IMR-90 (cell line): Measurements from ENCODE around the gene MTUS2. TPM values are rescaled to one million over a fixed set of nuclear protein-coding genes. Genes with fewer than 3 reads are reported as not detected.

ENCODE experiments used
- ATAC-seq: fragments of 200-7000 bp; cut with Tn5 transposase; 2 replicates; pipeline ENCODE4 v1.9.1; 2020; ENCODE audit warnings: low read depth, mild to moderate bottlenecking, moderate library complexity
- BruUV-seq: library from RNA; stranded (reverse); fragments of 400-500 nt; replicated peaks from 2 replicates; lab custom pipeline; 2021; lab: Mats Ljungman, UMichigan
- CTCF ChIA-PET: fragments of 300-600 bp; formaldehyde crosslinking; extraction: SDS; loops from one replicate; lab custom pipeline; 2021; ENCODE audit warnings: antibody characterized with exemption; lab: Yijun Ruan, JAX
- POLR2A ChIA-PET: fragments of 300-600 bp; sonication (Branson Sonifier 250); formaldehyde crosslinking; loops from one replicate; lab custom pipeline; 2022; ENCODE audit warnings: antibody characterized with exemption; ENCODE audit not compliant: unreplicated experiment; lab: Charles Lee
- DNase-seq: peaks from one replicate; pipeline ENCODE4 v3.0.0; 2013
- H2AFZ ChIP-seq: replicated peaks from 2 replicates; pipeline ENCODE3; 2013; ENCODE audit warnings: low read length, mild to moderate bottlenecking; ENCODE audit not compliant: poor library complexity
- H2AK5ac ChIP-seq: 2 replicates; pipeline ENCODE4 v1.6.1; 2013; ENCODE audit warnings: low read depth, low read length, inconsistent platforms
- H2AK9ac ChIP-seq: replicated peaks from 2 replicates; pipeline ENCODE3; 2013; ENCODE audit warnings: mild to moderate bottlenecking, low read depth, low read length, moderate library complexity; ENCODE audit not compliant: poor library complexity
- H2BK120ac ChIP-seq: 2 replicates; pipeline ENCODE4 v1.6.1; 2013; ENCODE audit warnings: low read depth, low read length, inconsistent platforms
- H2BK15ac ChIP-seq: 3 replicates; pipeline ENCODE4 v1.6.1; 2013; ENCODE audit warnings: low read depth, low read length, inconsistent platforms
- H2BK20ac ChIP-seq: 2 replicates; pipeline ENCODE4 v1.6.1; 2013; ENCODE audit warnings: low read depth, mild to moderate bottlenecking, inconsistent platforms, low read length, moderate library complexity
- H2BK5ac ChIP-seq: 2 replicates; pipeline ENCODE4 v1.6.1; 2013; ENCODE audit warnings: mild to moderate bottlenecking, low read depth, low read length, inconsistent platforms; ENCODE audit not compliant: poor library complexity, severe bottlenecking
- H3K14ac ChIP-seq: replicated peaks from 2 replicates; pipeline ENCODE4 v1.6.1; 2013; ENCODE audit warnings: low read depth, low read length, inconsistent platforms
- H3K18ac ChIP-seq: 2 replicates; pipeline ENCODE4 v1.6.1; 2013; ENCODE audit warnings: low read depth, low read length, control low read depth
- H3K23ac ChIP-seq: 2 replicates; pipeline ENCODE4 v1.6.1; 2013; ENCODE audit warnings: low read depth, low read length, inconsistent platforms
- H3K27ac ChIP-seq: 2 replicates; pipeline ENCODE4 v1.5.1; 2013; ENCODE audit warnings: mild to moderate bottlenecking, control low read depth, low read length; ENCODE audit not compliant: insufficient read depth
- H3K27me3 ChIP-seq: 2 replicates; pipeline ENCODE4 v1.6.1; 2013; ENCODE audit warnings: low read length; ENCODE audit not compliant: control insufficient read depth, insufficient read depth
- H3K36me3 ChIP-seq: 2 replicates; pipeline ENCODE4 v1.6.1; 2013; ENCODE audit warnings: low read length, mixed read lengths; ENCODE audit not compliant: control insufficient read depth, insufficient read depth
- H3K4ac ChIP-seq: 2 replicates; pipeline ENCODE4 v1.6.1; 2013; ENCODE audit warnings: low read depth, low read length, inconsistent platforms
- H3K4me1 ChIP-seq: 2 replicates; pipeline ENCODE4 v1.6.1; 2013; ENCODE audit warnings: low read length, mixed read lengths; ENCODE audit not compliant: control insufficient read depth, insufficient read depth
- H3K4me2 ChIP-seq: 2 replicates; pipeline ENCODE4 v1.6.1; 2013; ENCODE audit warnings: low read depth, mild to moderate bottlenecking, control low read depth, low read length, moderate library complexity
- H3K4me3 ChIP-seq: 2 replicates; pipeline ENCODE4 v1.5.1; 2013; ENCODE audit warnings: low read depth, mild to moderate bottlenecking, control low read depth, low read length, moderate library complexity; ENCODE audit not compliant: insufficient read depth
- H3K56ac ChIP-seq: 2 replicates; pipeline ENCODE4 v1.6.1; 2013; ENCODE audit warnings: low read length, inconsistent platforms; ENCODE audit not compliant: insufficient read depth; ENCODE audit errors: extremely low read depth
- H3K79me1 ChIP-seq, 2 experiments: 2 replicates each; pipeline ENCODE4 v1.6.1; 2013; ENCODE audit warnings: low read length in 2 of 2, inconsistent platforms in 1 of 2, low read depth in 1 of 2
- H3K9ac ChIP-seq: 2 replicates; pipeline ENCODE4 v1.6.1; 2013; ENCODE audit warnings: low read depth, low read length, control low read depth
- H3K9me1 ChIP-seq: 2 replicates; pipeline ENCODE4 v1.6.1; 2013; ENCODE audit warnings: low read length, inconsistent platforms; ENCODE audit not compliant: insufficient read depth
- H3K9me3 ChIP-seq: 2 replicates; pipeline ENCODE4 v1.6.1; 2013; ENCODE audit warnings: low read length; ENCODE audit not compliant: control insufficient read depth, insufficient read depth
- H4K20me1 ChIP-seq: 2 replicates; pipeline ENCODE4 v1.6.1; 2013; ENCODE audit warnings: low read length, inconsistent platforms; ENCODE audit not compliant: insufficient read depth
- H4K5ac ChIP-seq: 2 replicates; pipeline ENCODE4 v1.6.1; 2013; ENCODE audit warnings: mild to moderate bottlenecking, low read depth, low read length, control low read depth
- H4K8ac ChIP-seq, 2 experiments: 2 replicates each; pipeline ENCODE4 v1.6.1; 2013; ENCODE audit warnings: low read depth in 2 of 2, low read length in 2 of 2, control low read depth in 1 of 2, inconsistent platforms in 1 of 2
- H4K91ac ChIP-seq: 2 replicates; pipeline ENCODE4 v1.6.1; 2013; ENCODE audit warnings: low read depth, low read length, inconsistent platforms; ENCODE audit not compliant: insufficient read depth
- MAFK ChIP-seq: IDR thresholded peaks from 2 replicates; pipeline ENCODE4 v1.6.1; 2012; ENCODE audit warnings: low read depth, low read length, improper control_type of control experiment
- NFE2L2 ChIP-seq: fragments of 150-350 bp; IDR thresholded peaks from 2 replicates; pipeline ENCODE4 v1.6.1; 2016; ENCODE audit warnings: low read depth, mild to moderate bottlenecking, low read length
- WGBS, 2 experiments: methylation state at CpG; one replicate each; pipeline versions ENCODE4 v1.1.5 to v1.1.7; 2013; ENCODE audit warnings: missing lambda C conversion rate in 2 of 2; ENCODE audit not compliant: insufficient read length in 1 of 2; ENCODE audit errors: extremely low coverage in 2 of 2; 5-methylcytosine and 5-hydroxymethylcytosine counted together
- dilution Hi-C: fragments of 300-500 bp; cut with HindIII; formaldehyde crosslinking; loops from one replicate; pipeline ENCODE4 v1.14.3; 2018; ENCODE audit warnings: low sequenced_read_pairs; ENCODE audit not compliant: unreplicated experiment
- in situ Hi-C: fragments of 300-500 bp; cut with MboI; formaldehyde crosslinking; loops from 3 replicates; pipeline ENCODE4 v1.14.3; 2019; ENCODE audit warnings: low sequenced_read_pairs, inconsistent platforms, mixed read lengths
- intact Hi-C: fragments of 100-400 bp; cut with micrococcal nuclease; formaldehyde crosslinking; loops from 2 replicates; pipeline ENCODE4 v1.10.0; 2022
- polyA plus RNA-seq, 3 experiments: library from polyadenylated mRNA; depleted of rRNA; stranded (reverse); fragments of >200 nt; gene quantifications; 2 replicates each; pipeline ENCODE4 v1.2.3, GENCODE V29; 2012; ENCODE audit warnings: low replicate concordance in 1 of 3
- total RNA-seq: library from RNA; depleted of rRNA; stranded (reverse); fragments of >200 nt; gene quantifications from 2 replicates; pipeline ENCODE4 v1.2.3, GENCODE V29; 2012

The MTUS2 gene
- total and polyA plus RNA-seq, 2 of the 4 experiments (the other 2 are of a cell fraction) = under 0.01 to 0.02 TPM

GRCh38 chr13:28822151-28822550 is 2.0 kb downstream of the MTUS2 start:
- Histone ChIP-seq H3K27ac (no peak overlapping the region), H3K4me2 (no peak overlapping the region), H3K36me3 (no peaks in the 10 kb centered on the region), H4K20me1 (no peaks in the 10 kb centered on the region), H3K23ac (no peak overlapping the region), H3K18ac (no peak overlapping the region), H4K5ac (no peak overlapping the region), H3K27me3 (peaks cover 36% of the 10 kb centered on the region), H3K9me1 (no peaks in the 10 kb centered on the region), H3K4me1 (peaks cover 6% of the 10 kb centered on the region), H3K79me1 (no peaks in the 10 kb centered on the region), H2AK9ac (no peak overlapping the region), H2BK5ac (no peak overlapping the region), H3K56ac (no peak overlapping the region), H2AK5ac (no peak overlapping the region), H4K8ac (no peak overlapping the region), H3K9ac (no peak overlapping the region), H4K91ac (no peak overlapping the region), H2BK15ac (no peak overlapping the region), H2AFZ (no peak overlapping the region), H2BK120ac (no peak overlapping the region), H3K9me3 (peaks cover 1% of the 10 kb centered on the region), H3K4me3 (no peak overlapping the region), H2BK20ac (no peak overlapping the region), H3K14ac (no peak overlapping the region), H3K4ac (no peak overlapping the region)
- in situ Hi-C loops (loop anchor here (25.0 kb wide), 1 partner anchor 540 kb away; no protein-coding TSS in a partner anchor), dilution Hi-C loops (no loop called here), intact Hi-C loops (no loop called here)
- WGBS, 2 experiments = no CpG with 5 or more reads among the region's 5 CpGs
- ChIA-PET CTCF (interaction anchor here (0.6 kb wide), 1 partner anchor 131 kb away, joined by 4 read pairs; no protein-coding TSS in a partner anchor), POLR2A (no interaction called here)
- TF ChIP-seq NFE2L2 = no peak
- no peak for TF ChIP-seq MAFK
- BruUV-seq = no TSS peak
- no peak for DNase-seq
- ATAC-seq = no peak
